Suprapubic skin (tissue), 4 donors: ENCODE data around the gene HEBP1. TPM values are rescaled to one million over a fixed set of nuclear protein-coding genes. Genes with fewer than 3 reads are reported as not detected.
A peak's percentile ranks its signal among the peaks of the same experiment; 100 is the strongest.

Experiments
- DNase-seq, 2 donors: peaks; one replicate each; pipeline ENCODE4 v3.0.0-alpha.2; 2019; ENCODE audit warnings: low spot score in 2 of 2
- H3K27ac ChIP-seq: fragments of 200-600 bp; sonication (generic); one replicate; pipeline ENCODE4 v1.5.1; 2019
- H3K27me3 ChIP-seq: fragments of 200-600 bp; sonication (generic); one replicate; pipeline ENCODE4 v1.5.1; 2019
- H3K36me3 ChIP-seq: fragments of 200-600 bp; sonication (generic); one replicate; pipeline ENCODE4 v1.5.1; 2019
- H3K4me1 ChIP-seq: fragments of 200-600 bp; sonication (generic); one replicate; pipeline ENCODE4 v1.5.1; 2019
- H3K4me3 ChIP-seq: fragments of 200-600 bp; sonication (generic); one replicate; pipeline ENCODE4 v1.5.1; 2019; ENCODE audit warnings: mild to moderate bottlenecking
- H3K9me3 ChIP-seq: fragments of 200-600 bp; sonication (generic); one replicate; pipeline ENCODE4 v1.5.1; 2019
- EP300 ChIP-seq: sonication (generic); formaldehyde crosslinking; IDR thresholded peaks from one replicate; pipeline ENCODE4 v1.6.1; 2017; ENCODE audit warnings: antibody characterized with exemption
- POLR2A ChIP-seq, 2 donors: fragments of 450-650 bp; IDR thresholded peaks; one replicate each; pipeline ENCODE4 v1.6.1; 2017; ENCODE audit warnings: antibody characterized with exemption in 2 of 2, mild to moderate bottlenecking in 2 of 2, moderate library complexity in 2 of 2
- POLR2AphosphoS5 ChIP-seq, 3 donors: sonication (generic); formaldehyde crosslinking; IDR thresholded peaks; one replicate each; pipeline ENCODE4 v1.6.1; 2017; ENCODE audit warnings: antibody characterized with exemption in 3 of 3
- WGBS: methylation state at CpG from one replicate; pipeline ENCODE4 v1.1.5; 2018; 5-methylcytosine and 5-hydroxymethylcytosine counted together
- total RNA-seq, 4 donors: library from RNA; depleted of rRNA; stranded (reverse); fragments of >200 nt; gene quantifications; one replicate each; pipeline ENCODE4 v1.1.0, GENCODE V29; 2016
- TF ChIP-seq, protein P1 (sequence below), 2 donors: fragments of 200-600 bp in 1 of 2; fragments of 450-650 bp in 1 of 2; sonication (generic) in 1 of 2; IDR thresholded peaks; one replicate each; pipeline ENCODE4 v1.5.1; 2016 to 2019; ENCODE audit warnings: antibody characterized with exemption in 2 of 2, mild to moderate bottlenecking in 1 of 2, moderate library complexity in 1 of 2

Gene HEBP1
- total RNA-seq, 4 donors from 2014 or later = 34.2 to 38.7 (median 36.2) TPM

DNA sequence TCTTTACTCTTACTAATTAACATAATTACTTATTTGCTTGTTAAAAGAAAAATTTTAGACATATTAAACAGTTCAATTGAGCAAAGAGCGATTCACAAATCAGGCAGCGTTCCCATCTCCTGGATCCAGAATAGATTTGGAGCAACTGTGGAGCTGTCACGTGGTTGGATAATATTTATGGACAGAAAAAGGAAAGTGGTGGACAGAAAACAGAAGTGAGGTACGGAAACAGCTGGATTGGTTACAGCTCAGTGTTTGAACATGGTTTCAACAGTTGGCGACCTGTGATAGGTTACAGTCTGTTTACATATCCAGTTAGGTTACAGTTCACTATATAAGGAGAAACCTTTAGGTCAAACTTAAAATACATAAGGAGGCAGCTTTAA lies 24.5 kb upstream of the HEBP1 start:
- Histone ChIP-seq H3K36me3 (no peaks in the 10 kb centered on the region), H3K9me3 (no peaks in the 10 kb centered on the region), H3K4me3 (no peak overlapping the region), H3K4me1 (peaks cover 17% of the 10 kb centered on the region), H3K27me3 (no peaks in the 10 kb centered on the region), H3K27ac (no peak overlapping the region)
- TF ChIP-seq POLR2A (IDR thresholded peaks at IDR 0.05) = no peak
- no peak for TF ChIP-seq EP300
- TF ChIP-seq, protein P1, sequence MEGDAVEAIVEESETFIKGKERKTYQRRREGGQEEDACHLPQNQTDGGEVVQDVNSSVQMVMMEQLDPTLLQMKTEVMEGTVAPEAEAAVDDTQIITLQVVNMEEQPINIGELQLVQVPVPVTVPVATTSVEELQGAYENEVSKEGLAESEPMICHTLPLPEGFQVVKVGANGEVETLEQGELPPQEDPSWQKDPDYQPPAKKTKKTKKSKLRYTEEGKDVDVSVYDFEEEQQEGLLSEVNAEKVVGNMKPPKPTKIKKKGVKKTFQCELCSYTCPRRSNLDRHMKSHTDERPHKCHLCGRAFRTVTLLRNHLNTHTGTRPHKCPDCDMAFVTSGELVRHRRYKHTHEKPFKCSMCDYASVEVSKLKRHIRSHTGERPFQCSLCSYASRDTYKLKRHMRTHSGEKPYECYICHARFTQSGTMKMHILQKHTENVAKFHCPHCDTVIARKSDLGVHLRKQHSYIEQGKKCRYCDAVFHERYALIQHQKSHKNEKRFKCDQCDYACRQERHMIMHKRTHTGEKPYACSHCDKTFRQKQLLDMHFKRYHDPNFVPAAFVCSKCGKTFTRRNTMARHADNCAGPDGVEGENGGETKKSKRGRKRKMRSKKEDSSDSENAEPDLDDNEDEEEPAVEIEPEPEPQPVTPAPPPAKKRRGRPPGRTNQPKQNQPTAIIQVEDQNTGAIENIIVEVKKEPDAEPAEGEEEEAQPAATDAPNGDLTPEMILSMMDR (IDR thresholded peaks at IDR 0.05) = no peak
- no peak for TF ChIP-seq POLR2AphosphoS5 (IDR thresholded peaks at IDR 0.05)
- DNase-seq = no peak
- 75% methylated on average over 5 of the region's 5 CpGs for WGBS

DNA sequence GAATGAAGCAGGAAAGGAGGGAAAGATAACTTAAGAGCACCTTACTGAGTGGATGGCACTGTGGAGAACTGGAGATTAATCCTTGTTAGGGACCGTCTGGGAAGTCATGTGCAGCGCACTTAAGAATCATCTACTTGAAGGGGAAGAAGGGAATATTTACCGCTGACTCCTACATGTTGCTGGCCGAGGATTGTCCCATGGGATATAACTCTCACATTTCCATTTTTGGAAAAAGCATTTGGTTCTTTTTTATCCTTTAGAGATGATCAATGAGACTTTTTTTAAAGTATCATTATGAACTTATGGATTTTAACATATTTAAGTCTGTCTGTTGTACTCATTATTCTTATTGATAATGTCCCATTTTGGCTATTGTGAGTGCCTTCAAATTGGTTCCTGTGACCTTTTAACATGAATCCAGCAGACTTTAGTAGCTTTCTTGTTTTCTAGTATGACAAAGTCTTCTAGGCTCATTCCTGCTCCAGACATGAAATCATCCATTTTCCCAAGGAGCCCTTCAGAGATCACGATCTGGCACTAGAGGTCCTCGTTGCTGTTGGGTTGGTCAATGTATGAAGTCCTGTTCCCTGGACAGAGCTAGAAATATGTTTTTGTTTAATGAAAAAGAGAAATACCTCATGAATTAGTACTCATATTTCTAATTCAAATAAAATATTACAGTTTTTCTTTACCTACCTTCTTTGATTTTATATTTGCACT lies 23.9 kb upstream of the HEBP1 start:
- TF ChIP-seq, protein P1 (IDR thresholded peaks at IDR 0.05) = peak in 1 of 2 donors; percentile 18
- TF ChIP-seq EP300 = no peak
- peaks cover 17% of the 10 kb centered on the region for H3K4me1 ChIP-seq
- WGBS = 69% methylated on average over 6 of the region's 6 CpGs
- H3K27ac ChIP-seq = no peak overlapping the region
- no peak overlapping the region for H3K4me3 ChIP-seq
- DNase-seq = no peak
- no peaks in the 10 kb centered on the region for H3K36me3 ChIP-seq
- H3K9me3 ChIP-seq = no peaks in the 10 kb centered on the region
- no peaks in the 10 kb centered on the region for H3K27me3 ChIP-seq

DNA sequence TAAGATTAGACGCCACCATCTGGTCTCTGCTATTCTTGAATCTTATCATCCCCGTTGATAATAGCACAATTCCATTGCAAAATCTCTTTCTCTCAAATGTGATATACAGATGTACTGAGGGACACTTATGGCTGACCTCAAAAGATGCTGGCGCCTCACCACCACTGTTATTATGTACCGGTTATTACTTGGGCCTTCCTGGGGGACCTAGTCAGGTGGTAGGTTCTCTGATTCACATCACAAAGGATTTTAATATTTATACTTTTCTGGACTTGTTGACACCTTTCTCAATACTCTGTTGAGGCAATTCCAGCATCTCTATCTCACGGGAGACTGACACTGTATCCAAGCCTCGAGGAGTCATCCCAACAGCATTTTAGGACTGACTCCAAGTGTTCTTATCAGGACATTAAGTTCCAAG lies 22.8 kb upstream of the HEBP1 start:
- Histone ChIP-seq H3K4me1 (peaks cover 17% of the 10 kb centered on the region), H3K9me3 (no peaks in the 10 kb centered on the region), H3K4me3 (no peak overlapping the region), H3K27me3 (peaks cover 2% of the 10 kb centered on the region), H3K36me3 (no peaks in the 10 kb centered on the region), H3K27ac (no peak overlapping the region)
- 74% methylated on average over 6 of the region's 6 CpGs for WGBS
- no peak for DNase-seq
- TF ChIP-seq, protein P1 (IDR thresholded peaks at IDR 0.05) = no peak
- TF ChIP-seq POLR2AphosphoS5 (IDR thresholded peaks at IDR 0.05) = no peak
- no peak for TF ChIP-seq EP300
- TF ChIP-seq POLR2A (IDR thresholded peaks at IDR 0.05) = no peak

DNA sequence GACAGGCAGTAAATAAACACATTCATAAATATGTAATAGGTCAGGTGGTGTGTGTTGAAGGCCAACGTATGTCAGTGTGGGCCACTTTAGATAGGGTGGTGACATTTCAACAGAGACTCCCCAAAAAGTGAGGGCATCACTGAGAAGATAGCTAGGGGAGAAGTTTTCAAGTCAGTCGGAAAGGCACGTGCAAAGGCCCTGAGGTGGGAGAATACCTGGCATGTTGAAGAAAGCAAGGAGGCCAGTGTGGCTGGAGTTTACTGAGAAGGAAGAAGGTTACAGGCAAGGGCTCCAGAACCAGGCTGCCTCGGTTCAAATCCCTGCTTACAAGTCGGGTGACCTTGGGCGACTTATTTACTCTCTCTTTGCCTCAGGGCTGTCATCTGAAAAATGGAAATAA lies 11.0 kb upstream of the HEBP1 start:
- Histone ChIP-seq H3K27me3 (peaks cover 2% of the 10 kb centered on the region), H3K4me3 (no peak overlapping the region), H3K4me1 (no peaks in the 10 kb centered on the region), H3K36me3 (no peaks in the 10 kb centered on the region), H3K9me3 (no peaks in the 10 kb centered on the region), H3K27ac (no peak overlapping the region)
- WGBS = 90% methylated on average over 6 of the region's 6 CpGs
- TF ChIP-seq POLR2A (IDR thresholded peaks at IDR 0.05) = no peak
- no peak for TF ChIP-seq POLR2AphosphoS5 (IDR thresholded peaks at IDR 0.05)
- TF ChIP-seq EP300 = no peak
- TF ChIP-seq, protein P1 (IDR thresholded peaks at IDR 0.05) = no peak
- DNase-seq = no peak

DNA sequence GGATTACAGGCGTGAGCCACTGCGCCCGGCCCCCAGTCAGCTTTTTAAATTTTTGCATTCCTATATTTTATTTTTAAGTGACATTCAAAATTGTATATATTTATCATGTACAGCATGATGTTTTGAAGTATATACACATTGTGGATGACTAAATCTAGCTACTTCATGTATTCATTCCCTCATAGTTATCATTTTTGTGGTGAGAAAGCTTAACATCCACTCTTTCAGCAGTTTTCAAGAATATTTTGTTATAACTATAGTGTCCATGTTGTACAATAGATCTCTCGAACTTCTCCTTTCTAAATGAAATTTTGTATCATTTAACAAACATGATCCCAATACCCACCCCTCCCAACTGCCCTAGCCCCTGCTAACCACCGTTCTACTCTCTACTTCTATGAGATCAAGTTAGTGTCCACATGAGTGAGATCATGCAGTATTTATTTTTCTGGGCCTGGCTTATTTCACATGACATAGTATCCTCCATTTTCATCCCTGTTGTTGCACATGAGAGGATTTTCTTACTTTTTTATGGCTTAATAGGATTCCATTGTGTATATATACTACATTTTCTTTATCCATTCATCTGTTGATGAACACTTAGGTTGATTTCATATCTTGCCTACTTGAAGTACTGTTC lies 8.8 kb upstream of the HEBP1 start:
- no peak overlapping the region for H3K4me3 ChIP-seq
- 85% methylated on average over 5 of the region's 5 CpGs for WGBS
- no peaks in the 10 kb centered on the region for H3K36me3 ChIP-seq
- no peaks in the 10 kb centered on the region for H3K27me3 ChIP-seq
- H3K27ac ChIP-seq = no peak overlapping the region
- no peaks in the 10 kb centered on the region for H3K9me3 ChIP-seq
- no peaks in the 10 kb centered on the region for H3K4me1 ChIP-seq
- DNase-seq = no peak
- TF ChIP-seq, protein P1 (IDR thresholded peaks at IDR 0.05) = no peak
- TF ChIP-seq POLR2AphosphoS5 (IDR thresholded peaks at IDR 0.05) = no peak
- TF ChIP-seq POLR2A (IDR thresholded peaks at IDR 0.05) = no peak
- no peak for TF ChIP-seq EP300
